Measurements from ENCODE around the gene ACP2.
A peak's percentile ranks its signal among the peaks of the same experiment; 100 is the strongest.

The ACP2 gene, protein sequence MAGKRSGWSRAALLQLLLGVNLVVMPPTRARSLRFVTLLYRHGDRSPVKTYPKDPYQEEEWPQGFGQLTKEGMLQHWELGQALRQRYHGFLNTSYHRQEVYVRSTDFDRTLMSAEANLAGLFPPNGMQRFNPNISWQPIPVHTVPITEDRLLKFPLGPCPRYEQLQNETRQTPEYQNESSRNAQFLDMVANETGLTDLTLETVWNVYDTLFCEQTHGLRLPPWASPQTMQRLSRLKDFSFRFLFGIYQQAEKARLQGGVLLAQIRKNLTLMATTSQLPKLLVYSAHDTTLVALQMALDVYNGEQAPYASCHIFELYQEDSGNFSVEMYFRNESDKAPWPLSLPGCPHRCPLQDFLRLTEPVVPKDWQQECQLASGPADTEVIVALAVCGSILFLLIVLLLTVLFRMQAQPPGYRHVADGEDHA

DNA sequence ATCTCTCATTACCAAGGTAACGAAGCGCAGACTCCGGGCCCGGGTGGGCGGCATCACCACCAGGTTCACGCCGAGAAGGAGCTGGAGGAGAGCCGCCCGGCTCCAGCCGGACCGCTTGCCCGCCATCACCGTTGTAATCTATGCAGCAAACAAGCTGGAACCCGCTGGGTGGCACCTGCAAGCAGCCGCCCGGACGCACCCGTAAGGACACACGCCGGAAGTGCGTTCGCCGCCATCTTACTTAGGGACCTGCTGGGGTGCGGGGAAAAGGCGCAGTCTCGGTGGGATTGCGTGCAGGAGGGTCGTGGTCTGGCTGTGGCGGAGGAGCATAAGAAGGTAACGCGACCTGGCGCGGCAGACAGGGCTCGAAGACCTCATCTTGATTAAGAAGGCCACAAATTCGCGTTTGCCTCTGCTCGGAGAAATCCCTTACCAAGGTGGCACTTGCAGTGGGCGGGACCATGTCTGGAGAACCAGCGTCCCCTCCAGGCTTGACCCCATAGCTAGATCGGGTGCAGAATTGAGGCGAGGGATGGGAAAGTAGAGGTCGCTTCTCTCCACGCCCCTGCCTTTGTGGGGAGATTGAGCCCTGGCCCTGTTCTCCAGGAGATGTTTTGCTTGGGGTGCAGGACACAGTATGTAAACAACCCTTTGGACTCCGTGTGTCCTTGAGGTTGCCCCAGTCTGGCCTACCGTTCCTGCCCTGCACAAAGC, at the start of gene ACP2:
ACP2 (minus strand) TSS at position 151 of the 714 bp plus-strand sequence; CDS start at position 126, 25 bp downstream.
- peak; percentile 91 for DNase-seq

DNA sequence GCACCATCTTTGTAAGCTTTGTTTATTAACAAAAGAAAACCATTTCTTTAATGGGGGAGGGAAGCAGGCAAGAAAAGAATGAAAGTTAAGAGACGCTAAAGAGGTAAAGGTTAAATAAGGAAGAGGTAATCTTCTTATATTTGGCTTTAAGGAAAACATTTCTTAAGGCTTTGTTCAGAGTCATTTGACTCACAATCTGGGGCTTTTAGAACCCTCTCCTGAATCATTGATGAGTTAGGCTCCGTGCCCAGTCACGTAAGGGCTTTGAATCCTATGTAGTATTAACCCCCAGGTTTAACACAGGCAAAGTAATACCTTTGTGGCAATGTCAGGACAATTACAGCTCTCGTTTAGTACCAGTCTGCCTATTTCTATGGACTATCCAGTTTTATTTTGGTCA, 47.4 kb upstream of the ACP2 start:
- DNase-seq = no peak

DNA sequence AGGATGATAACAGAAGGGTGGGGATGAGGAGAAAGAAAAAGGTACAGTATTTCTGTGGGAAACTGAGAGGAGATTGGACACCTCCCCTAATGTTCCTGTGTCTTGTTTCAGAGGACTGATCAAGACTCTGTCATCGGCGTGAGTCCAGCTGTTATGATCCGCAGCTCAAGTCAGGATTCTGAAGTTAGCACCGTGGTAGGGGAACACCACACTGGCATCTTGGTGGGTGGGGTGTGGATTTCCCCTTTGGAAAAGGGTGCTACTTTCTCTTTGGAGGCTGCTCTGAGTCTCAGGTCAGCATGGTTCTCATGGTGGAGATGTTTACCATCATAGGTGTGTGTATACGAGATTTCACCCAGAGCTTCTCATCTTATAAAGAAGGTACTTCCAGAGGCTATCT, 46.8 kb upstream of the ACP2 start:
- DNase-seq = no peak

DNA sequence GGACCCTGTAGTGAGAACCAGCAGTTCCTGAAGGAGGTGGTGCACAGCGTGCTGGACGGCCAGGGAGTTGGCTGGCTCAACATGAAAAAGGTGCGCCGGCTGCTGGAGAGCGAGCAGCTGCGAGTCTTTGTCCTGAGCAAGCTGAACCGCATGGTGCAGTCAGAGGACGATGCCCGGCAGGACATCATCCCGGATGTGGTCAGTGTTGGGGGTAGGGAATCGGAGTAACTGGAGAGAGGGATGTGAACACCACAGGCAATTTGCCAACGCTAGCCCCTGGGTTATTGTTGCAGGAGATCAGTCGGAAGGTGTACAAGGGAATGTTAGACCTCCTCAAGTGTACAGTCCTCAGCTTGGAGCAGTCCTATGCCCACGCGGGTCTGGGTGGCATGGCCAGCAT, 41.2 kb upstream of the ACP2 start:
- no peak for DNase-seq

DNA sequence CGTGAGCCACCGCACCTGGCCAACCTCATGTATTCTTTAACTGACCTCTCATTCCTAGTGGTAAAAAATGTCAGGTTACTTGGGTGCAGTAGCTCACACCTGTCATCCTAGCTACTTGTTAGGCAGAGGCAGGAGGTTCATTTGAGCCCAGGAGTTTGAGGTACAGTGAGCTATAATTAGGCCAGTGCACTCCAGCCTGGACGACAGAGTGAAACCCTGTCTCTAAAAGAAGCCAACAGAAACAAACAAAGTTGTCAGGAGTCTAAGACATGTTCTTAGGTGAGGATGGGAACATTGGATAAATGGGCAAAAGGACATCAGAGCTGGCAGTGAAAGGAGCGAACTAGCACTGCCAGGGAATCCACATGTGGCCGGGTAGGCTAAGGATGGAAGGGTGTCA, 39.5 kb upstream of the ACP2 start:
- DNase-seq = no peak

DNA sequence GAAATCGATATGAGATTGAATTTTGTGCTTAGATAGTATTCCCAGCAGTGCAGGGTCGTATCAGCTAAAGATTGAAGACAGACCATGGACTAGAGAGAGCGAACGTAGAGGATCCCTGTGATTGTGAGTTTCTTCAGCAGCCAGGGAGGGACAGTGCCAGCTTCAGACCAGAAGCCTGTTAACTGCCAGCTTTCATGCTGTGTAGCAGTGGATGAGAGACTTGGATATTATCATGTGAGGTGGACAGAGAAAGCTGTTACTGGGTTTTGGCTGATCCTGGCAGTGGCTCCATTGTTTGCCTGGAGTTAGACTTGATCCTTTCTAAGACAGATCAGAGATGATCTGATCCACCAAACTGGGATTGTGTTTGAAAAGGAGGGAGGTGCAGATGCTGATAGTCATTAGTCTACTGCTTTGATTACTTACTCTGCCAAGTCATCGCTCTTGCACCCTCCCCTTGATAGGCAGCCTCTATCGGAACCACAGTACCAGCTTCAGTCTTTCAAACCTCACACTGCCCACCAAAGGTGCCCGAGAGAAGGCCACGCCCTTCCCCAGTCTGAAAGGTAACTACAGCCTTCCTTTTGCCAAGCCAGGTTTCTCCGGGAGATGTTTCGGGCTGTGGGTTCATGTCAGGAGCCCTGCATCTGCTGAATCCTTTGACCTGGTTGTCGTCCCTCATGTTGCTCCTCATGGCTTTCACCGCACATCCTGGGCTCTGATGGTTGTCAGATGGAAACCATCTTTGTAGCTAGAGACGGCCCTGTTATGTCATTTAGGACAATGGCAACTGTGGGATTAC, 37.6 kb upstream of the ACP2 start:
- DNase-seq = no peak

DNA sequence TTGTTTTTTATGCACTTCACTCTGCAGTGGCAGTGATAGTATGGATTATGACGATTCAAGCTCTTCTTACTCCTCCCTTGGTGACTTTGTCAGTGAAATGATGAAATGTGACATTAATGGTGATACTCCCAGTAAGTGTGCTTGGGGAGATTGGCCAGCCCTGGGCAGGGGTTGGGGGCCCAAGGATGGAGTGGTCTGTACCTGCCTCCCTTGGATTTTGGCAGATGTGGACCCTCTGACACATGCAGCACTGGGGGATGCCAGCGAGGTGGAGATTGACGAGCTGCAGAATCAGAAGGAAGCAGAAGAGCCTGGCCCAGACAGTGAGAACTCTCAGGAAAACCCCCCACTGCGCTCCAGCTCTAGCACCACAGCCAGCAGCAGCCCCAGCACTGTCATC, 35.5 kb upstream of the ACP2 start:
- DNase-seq = no peak

DNA sequence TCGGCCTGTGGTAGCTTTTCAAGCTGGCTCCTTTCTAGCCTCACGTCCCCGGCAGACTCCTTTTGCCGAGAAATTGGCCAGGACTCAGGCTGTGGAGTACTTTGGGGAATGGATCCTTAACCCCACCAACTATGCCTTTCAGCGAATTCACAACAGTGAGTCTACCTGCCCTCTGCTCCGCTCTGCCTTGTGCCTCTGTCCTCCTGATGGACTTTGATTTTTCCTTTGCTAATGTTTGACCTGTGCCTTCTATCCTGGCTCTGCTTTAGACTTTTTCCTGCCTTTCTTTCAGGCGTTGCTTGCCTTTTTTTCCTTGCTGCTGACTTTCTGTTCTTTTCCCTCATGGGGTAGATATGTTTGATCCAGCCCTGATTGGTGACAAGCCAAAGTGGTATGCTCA, 33.8 kb upstream of the ACP2 start:
- no peak for DNase-seq

DNA sequence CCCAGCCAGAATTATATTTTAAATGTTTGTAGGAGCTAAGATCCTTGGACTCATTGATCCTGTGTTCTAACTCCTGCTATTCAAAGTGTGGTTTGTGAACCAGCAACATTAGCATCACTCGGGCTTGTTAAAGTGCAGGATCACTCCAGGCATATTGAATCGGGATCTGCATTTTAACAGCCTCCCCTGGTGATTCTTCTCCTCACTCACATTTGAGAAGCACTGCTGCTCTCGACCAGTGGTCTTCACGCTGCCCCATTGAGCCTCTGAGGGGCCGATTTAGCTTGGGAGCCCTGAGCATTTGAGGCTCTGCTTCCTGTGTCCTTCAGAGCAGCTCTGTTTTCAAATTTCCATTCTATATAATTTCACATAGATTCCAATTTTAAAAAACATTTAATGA, 32.2 kb upstream of the ACP2 start:
- no peak for DNase-seq

DNA sequence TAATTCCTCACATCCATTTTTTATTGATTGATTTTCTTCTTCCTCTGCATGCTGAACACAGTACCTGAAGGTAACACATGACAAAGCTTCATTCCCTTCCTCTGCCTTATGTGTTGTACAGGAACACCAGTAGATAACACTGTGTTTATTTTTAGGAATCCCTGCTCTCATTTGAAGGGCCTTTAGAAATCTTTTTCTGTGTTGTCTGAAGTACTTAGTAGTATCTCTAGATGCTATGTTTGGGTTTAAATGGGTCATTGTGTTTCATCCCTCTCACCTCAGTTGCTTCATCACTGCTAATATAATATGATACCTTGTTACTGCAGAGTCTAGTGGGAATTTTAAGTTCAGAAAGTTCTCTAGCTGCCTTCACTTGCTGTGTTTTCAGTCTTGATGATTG, 31.5 kb upstream of the ACP2 start:
- no peak for DNase-seq

DNA sequence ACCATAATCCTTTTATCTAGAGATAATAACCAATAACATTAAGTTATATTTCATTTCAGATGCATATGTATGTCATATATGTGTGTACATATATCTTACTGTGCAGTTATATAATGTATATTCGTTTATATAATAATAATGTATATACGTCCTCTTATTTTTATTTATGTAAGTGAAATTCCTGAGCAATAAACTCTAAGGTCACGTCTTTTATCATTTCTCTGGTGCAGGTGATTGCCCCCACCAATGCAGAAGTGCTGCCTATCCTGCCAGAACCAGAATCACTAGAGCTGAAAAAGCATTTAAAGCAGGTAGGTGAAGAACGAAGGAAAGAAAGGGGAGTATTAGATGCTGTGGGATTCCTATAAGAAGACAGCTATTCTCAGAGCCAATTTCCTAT, 30.2 kb upstream of the ACP2 start:
- no peak for DNase-seq

DNA sequence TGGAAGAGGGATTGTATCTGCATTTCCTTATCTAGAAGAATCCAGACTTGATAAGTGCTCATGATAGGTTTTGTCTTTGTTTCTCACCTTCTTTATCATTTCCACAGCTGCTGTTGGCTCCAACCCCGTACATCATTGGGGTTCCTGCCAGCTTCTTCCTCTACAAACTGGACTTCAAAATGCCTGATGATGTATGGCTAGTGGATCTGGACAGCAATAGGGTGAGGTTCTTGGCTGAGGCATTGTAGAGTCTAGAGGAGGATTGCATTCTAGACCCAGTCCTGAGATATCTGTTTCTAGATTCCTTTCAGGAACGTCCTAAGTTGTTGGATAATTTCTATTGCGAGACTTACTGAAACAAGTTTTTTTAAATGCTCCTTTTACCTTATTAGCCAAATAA, 29.4 kb upstream of the ACP2 start:
- no peak for DNase-seq

DNA sequence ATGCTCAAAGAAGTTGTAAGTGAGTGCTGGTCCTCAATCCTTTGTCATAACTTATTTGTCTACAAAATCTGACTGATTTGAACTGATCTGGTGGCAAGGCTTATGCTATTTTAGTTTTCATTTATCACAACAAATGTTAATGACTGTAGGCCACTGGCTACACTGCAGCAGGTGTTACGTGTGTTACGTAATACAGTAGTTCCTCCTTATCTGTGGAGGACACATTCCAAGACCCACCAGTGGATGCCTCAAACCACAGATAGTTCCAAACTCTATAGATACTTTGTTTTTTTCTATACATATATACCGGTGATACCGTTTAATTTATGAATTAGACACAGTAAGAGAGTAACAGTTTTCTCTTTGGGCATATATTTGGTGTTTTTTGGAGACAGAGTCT, 28.3 kb upstream of the ACP2 start:
- DNase-seq = no peak

DNA sequence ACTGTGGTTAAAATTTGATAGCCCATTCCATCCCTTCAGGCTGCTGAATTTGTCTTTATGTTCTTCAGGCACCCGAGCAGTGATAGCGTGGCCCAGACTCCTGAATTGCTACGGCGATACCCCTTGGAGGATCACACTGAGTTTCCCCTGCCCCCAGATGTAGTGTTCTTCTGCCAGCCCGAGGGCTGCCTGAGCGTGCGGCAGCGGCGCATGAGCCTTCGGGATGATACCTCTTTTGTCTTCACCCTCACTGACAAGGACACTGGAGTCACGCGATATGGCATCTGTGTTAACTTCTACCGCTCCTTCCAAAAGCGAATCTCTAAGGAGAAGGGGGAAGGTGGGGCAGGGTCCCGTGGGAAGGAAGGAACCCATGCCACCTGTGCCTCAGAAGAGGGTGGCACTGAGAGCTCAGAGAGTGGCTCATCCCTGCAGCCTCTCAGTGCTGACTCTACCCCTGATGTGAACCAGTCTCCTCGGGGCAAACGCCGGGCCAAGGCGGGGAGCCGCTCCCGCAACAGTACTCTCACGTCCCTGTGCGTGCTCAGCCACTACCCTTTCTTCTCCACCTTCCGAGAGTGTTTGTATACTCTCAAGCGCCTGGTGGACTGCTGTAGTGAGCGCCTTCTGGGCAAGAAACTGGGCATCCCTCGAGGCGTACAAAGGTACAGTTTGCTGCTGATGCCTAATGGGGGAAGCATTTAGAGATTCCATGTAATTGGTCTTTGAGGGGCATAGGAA, 26.1 kb upstream of the ACP2 start:
- no peak for DNase-seq

DNA sequence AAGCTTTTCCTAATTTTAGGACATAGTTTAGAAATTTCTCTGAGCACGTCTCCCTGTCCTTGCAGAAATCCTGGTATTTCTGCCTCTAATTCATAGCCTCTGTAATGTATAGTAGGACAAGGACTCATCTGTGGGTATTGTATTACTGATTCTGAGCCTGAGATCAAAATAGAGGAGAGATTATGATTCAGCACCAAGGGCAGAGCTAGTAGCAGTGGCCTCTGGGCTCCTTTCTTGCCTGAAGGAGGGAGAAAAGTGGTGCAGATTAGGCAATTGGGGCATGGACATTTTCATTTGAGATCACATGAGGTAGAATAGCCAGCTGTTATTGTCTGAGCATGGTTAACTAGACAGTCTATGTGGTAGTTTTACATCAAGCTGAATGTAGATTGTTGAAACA, 24.1 kb upstream of the ACP2 start:
- DNase-seq = no peak

DNA sequence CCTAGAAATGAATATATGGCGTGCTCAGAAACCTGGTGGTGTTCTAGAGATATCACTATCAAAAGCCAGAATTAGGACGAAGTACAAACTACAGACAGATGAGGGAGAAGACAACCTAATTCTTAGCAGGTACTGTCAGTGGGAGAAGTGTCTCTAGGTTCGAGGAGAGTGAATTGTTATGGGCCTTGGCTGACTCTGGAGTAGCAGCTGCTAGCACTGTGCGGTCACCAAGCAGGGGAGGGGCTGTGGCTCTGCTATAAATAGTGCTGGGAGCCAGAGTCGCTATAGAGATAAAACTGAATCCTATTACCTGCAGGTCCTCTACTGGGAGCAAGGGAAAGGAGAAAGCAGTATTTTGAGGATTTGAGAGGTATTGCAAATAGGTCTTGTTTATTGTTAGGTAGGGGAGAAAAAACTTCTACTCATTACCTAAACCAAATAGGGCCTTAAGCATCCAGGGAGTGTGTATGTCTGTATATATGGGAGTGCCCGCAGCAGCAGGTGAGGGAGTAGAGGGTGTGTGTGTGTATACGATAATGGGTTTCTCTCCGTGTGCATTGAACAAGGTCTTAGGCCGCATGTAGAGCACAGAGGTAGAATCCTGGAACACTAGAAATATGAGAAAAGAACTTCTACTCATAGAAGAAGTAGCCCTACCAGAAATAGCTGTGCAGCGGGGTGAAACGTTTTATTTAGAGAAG, 23.5 kb upstream of the ACP2 start:
- DNase-seq = no peak

DNA sequence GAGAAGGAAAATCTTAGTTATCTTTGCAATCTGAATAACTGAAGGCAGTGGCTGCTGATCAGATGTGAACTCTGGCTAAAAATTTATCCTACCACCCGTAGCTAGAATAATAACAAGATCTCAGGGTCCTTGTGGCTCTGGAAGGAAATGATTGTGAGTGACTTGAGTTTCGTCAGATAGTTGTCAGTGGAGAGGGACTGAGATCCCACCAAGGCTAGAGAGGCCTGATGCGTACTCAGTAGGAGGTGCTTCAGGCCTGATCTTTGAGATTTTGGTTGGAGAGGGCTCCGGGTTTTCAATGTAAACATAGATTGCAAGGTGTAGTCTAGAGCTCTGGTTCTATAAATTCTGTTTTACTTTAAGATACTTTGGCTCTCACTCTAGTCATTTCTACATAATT, 22.7 kb upstream of the ACP2 start:
- DNase-seq = no peak

DNA sequence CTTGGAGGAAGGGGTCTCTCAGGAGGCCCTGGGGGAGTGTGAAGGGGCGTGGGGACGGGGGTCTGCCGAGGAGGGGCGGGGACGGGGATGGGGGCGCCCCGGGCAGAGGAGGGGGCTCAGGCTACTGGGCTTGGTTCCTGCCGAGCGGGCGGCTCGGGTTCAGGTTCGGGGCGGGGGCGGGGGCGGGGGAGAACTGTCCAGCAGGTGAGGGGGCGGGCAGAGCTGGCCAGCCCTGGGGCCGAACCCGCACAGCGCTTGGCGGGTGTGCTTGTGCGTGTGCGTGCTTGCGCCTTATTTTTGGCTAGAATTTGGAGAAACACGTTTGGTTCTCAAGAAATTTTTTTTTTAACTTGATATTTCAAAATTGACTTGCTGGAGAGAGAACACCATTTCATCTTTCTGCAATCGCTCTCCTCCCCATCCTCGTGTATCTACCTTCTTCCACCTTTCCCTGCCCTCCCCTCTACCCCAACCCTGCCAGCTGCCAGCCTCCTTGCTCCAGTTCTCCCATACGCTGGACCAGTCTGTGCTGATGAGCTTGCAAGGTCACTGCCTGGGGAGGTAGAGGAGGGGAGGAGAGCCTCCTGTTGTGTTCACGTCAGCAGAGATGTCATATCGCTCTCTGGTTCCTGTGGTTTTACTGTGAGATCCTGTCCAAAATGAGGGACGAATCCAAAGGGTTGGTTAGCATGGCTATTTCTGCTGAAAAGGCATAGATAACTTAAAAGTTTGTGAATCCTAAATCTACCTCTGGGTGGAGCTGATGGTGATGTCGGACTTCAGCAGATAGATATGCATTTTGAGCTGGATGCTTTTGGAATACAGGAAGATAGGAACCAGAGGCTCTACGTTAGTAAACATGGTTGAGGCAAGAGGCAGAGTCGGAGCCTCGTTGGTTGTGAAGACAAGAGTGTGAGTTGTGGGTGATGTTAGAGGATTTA, 22.0 kb upstream of the ACP2 start:
- no peak for DNase-seq

DNA sequence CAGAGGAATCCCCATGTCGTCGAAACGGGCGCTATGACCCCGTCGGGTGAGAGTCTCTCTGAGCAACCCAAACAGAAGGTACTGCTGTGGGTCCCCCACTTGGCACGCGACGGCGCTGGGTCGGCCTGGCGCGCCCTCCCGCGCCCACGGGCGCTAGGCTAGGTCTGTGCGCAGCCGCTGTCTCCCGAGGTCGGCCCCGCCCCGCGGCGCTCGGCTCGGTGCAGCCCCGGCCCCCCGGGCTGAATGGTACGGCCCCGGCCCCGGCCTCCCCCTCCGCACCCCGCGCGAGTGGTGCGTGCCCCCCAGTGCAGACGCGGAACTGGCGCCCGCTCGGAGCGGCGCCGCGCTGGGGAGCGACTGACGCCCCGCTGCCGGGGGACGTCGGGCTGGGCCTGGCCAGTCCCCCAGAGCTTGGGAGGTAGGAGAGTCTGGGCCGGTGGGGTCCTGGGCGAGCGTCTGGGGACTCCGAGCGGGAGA, 21.3 kb upstream of the ACP2 start, which contains the start of gene MADD:
MADD (plus strand) TSS at position 305 of the 477 bp plus-strand sequence.
- peak; percentile 87 for DNase-seq

DNA sequence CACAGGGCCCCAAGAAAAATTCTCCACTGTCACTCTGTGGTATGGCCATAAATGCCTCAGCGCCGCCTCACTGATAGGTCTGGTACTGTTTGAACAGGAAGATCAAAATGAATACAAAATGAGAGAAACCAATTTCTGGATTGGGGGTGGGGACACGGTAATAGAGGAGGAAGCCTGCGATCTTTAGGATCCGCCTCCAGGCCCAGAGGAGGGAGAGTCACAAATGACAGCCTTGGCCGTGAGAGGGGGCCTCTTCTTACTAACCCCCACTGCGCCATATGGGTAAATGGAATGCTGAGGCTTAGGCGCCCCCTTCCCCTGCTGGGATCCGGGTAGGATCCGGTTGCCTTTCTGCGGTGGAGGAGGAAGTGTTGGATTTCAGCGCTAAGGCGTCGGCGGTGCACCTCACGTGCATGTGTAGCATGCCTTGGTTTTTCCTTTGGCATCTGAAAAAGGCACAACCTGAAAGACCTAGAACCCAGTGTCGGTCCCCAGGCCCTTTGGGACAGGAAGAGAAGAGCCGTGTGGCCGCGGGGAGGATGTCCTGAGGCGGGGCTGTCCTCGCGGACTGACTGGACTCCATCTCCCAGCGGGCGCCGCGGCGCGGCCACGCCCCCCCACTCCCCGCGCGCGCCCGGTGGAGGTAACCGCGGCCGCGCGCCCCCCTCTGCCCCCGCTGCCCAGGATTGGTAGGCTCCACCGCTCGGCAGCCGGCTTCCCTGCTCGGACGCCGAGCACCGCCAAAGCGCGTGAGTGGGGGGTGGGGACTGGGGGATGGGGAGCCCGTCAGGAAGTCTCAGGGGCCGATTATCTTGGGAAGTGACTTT, 20.6 kb upstream of the ACP2 start:
- peak; percentile 91 for DNase-seq
